ENCODE measurements around the gene DENND4A.

DNA sequence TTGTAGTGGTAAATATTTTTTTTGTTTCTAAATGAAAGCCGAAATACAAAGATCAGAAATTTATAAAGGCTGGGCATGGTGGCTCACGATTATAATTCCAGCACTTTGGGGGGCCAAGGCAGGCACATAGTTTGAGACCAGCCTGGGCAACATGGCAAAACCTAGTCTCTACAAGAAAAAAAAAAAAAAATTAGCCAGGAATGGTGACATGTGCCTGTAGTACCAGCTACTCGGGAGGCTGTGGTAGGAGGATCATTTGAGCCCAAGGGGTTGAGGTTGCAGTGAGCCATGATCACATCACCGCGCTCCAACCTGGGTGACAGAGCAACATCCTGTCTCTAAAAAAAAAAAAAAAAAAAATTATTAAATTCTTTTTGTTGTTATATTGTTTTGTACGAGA is 6.9 kb downstream of the DENND4A start:
- TF ChIP-seq, protein P1, sequence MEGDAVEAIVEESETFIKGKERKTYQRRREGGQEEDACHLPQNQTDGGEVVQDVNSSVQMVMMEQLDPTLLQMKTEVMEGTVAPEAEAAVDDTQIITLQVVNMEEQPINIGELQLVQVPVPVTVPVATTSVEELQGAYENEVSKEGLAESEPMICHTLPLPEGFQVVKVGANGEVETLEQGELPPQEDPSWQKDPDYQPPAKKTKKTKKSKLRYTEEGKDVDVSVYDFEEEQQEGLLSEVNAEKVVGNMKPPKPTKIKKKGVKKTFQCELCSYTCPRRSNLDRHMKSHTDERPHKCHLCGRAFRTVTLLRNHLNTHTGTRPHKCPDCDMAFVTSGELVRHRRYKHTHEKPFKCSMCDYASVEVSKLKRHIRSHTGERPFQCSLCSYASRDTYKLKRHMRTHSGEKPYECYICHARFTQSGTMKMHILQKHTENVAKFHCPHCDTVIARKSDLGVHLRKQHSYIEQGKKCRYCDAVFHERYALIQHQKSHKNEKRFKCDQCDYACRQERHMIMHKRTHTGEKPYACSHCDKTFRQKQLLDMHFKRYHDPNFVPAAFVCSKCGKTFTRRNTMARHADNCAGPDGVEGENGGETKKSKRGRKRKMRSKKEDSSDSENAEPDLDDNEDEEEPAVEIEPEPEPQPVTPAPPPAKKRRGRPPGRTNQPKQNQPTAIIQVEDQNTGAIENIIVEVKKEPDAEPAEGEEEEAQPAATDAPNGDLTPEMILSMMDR (IDR thresholded peaks at IDR 0.05): no peak
- TF ChIP-seq POLR2A (IDR thresholded peaks at IDR 0.05): no peak
- no peak for TF ChIP-seq POLR2AphosphoS5 (IDR thresholded peaks at IDR 0.05)
- TF ChIP-seq EP300 (IDR thresholded peaks at IDR 0.05): no peak
